Fibroblast of lung (primary cell): ENCODE results near the gene DDX42. TPM values are rescaled to one million over a fixed set of nuclear protein-coding genes. Genes with fewer than 3 reads are reported as not detected.

Source experiments
- DNase-seq, 2 donors: peaks; one replicate each; pipeline versions ENCODE4 v3.0.0 to v3.0.0-alpha.2; 2010; ENCODE audit warnings: low read depth in 2 of 2
- H2AFZ ChIP-seq: 2 replicates; pipeline ENCODE4 v1.5.1; 2012; ENCODE audit warnings: low read length, control low read depth, inconsistent platforms
- H3K27ac ChIP-seq: 2 replicates; pipeline ENCODE4 v1.5.1; 2011; ENCODE audit warnings: low read length, control low read depth; ENCODE audit not compliant: insufficient read depth
- H3K27me3 ChIP-seq: 2 replicates; pipeline ENCODE4 v1.5.1; 2011; ENCODE audit warnings: mild to moderate bottlenecking, low read length; ENCODE audit not compliant: control insufficient read depth, insufficient read depth
- H3K36me3 ChIP-seq: 2 replicates; pipeline ENCODE4 v1.5.1; 2011; ENCODE audit warnings: low read length; ENCODE audit not compliant: control insufficient read depth, insufficient read depth
- H3K4me1 ChIP-seq: 2 replicates; pipeline ENCODE4 v1.5.1; 2011; ENCODE audit warnings: low read length; ENCODE audit not compliant: control insufficient read depth, insufficient read depth; ENCODE audit errors: extremely low read depth
- H3K4me2 ChIP-seq: 2 replicates; pipeline ENCODE4 v1.5.1; 2011; ENCODE audit warnings: low read length, control low read depth; ENCODE audit not compliant: insufficient read depth; ENCODE audit errors: extremely low read depth
- H3K4me3 ChIP-seq, 4 experiments: fragments of 200-600 bp in 1 of 4; sonication (generic) in 1 of 4; replicated peaks in 1 of 4; 2 replicates each; pipeline ENCODE4 v1.5.1; 2011 to 2016; ENCODE audit warnings: low read length in 4 of 4, low read depth in 3 of 4, mild to moderate bottlenecking in 3 of 4, control low read depth in 2 of 4, inconsistent platforms in 1 of 4, mixed read lengths in 1 of 4; ENCODE audit not compliant: insufficient read depth in 1 of 4; ENCODE audit errors: control extremely low read depth in 1 of 4
- H3K79me2 ChIP-seq: 2 replicates; pipeline ENCODE4 v1.5.1; 2012; ENCODE audit warnings: mild to moderate bottlenecking, low read length, inconsistent platforms; ENCODE audit not compliant: control insufficient read depth, insufficient read depth
- H3K9ac ChIP-seq: 2 replicates; pipeline ENCODE4 v1.5.1; 2011; ENCODE audit warnings: mild to moderate bottlenecking, low read length, control low read depth; ENCODE audit not compliant: insufficient read depth
- H3K9me3 ChIP-seq: 2 replicates; pipeline ENCODE4 v1.5.1; 2012; ENCODE audit warnings: low read depth, low read length; ENCODE audit not compliant: control insufficient read depth, insufficient read depth
- H4K20me1 ChIP-seq: 2 replicates; pipeline ENCODE4 v1.5.1; 2011; ENCODE audit warnings: low read length; ENCODE audit not compliant: control insufficient read depth, insufficient read depth; ENCODE audit errors: extremely low read depth
- EZH2 ChIP-seq: IDR thresholded peaks from 2 replicates; pipeline ENCODE4 v1.5.1; 2012; ENCODE audit warnings: low read length, control low read depth, mild to moderate bottlenecking; ENCODE audit errors: missing control alignments
- polyA plus RNA-seq, 2 donors: library from polyadenylated mRNA; depleted of rRNA in 1 of 2; stranded (reverse) in 1 of 2; unstranded in 1 of 2; fragments of >200 nt; gene quantifications; 2 replicates each; pipeline ENCODE4 v1.2.1, GENCODE V29; 2011 to 2012; ENCODE audit warnings: missing spikeins in 1 of 2
- total RNA-seq: library from RNA; depleted of rRNA; stranded (reverse); fragments of >200 nt; gene quantifications from 2 replicates; pipeline ENCODE4 v1.2.1, GENCODE V29; 2014
- TF ChIP-seq, protein P1 (sequence below), 2 donors: IDR thresholded peaks in 1 of 2; conservative IDR thresholded peaks in 1 of 2; 1 replicate in 1 of 2; 2 replicates in 1 of 2; pipeline ENCODE4 v1.5.1; 2011 to 2012; ENCODE audit warnings: low read length in 2 of 2, control low read depth in 1 of 2, inconsistent platforms in 1 of 2, low read depth in 1 of 2, mild to moderate bottlenecking in 1 of 2

DDX42 gene
- total and polyA plus RNA-seq, 2 donors (not counting 1 experiment from before 2014, with no cell fraction given): 61.8 to 81.5 TPM

DNA sequence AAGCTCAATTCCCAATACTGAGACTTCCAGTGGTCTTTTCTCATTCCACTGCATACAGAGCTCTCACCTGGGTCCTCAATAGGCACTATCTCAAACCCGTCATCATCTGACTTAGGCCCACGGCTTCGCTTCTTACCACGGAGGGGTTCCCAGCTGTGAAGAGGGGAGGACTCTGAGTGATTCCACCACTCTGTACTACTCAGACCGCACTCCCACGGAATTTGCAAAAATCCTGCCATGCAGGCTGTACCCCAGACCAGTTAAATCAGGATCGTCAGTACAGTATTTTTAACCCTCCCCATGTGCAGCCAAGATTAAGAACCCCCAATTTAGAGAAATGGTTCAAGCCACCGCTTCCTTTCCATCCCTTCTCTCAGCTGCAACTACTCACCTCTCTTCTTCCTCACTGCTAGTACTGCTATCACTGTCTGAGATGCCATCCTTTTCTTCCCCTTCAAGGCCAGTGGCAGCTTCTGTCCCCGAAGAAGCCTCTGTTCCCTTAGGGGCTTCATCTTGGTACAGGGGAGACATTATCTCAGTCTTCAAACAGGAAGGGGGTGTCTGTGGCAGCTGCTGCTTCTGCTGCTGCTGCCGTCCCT, 47.1 kb downstream of the DDX42 start:
- Histone ChIP-seq H4K20me1 (no peaks in the 10 kb centered on the region), H3K27me3 (no peaks in the 10 kb centered on the region), H2AFZ (no peak overlapping the region), H3K9me3 (no peaks in the 10 kb centered on the region), H3K79me2 (peaks cover 21% of the 10 kb centered on the region), H3K4me1 (peaks cover 5% of the 10 kb centered on the region), H3K4me2 (no peak overlapping the region), H3K9ac (no peak overlapping the region), H3K27ac (no peak overlapping the region), H3K36me3 (peaks cover 52% of the 10 kb centered on the region), H3K4me3 (no peak overlapping the region)
- TF ChIP-seq, protein P1, sequence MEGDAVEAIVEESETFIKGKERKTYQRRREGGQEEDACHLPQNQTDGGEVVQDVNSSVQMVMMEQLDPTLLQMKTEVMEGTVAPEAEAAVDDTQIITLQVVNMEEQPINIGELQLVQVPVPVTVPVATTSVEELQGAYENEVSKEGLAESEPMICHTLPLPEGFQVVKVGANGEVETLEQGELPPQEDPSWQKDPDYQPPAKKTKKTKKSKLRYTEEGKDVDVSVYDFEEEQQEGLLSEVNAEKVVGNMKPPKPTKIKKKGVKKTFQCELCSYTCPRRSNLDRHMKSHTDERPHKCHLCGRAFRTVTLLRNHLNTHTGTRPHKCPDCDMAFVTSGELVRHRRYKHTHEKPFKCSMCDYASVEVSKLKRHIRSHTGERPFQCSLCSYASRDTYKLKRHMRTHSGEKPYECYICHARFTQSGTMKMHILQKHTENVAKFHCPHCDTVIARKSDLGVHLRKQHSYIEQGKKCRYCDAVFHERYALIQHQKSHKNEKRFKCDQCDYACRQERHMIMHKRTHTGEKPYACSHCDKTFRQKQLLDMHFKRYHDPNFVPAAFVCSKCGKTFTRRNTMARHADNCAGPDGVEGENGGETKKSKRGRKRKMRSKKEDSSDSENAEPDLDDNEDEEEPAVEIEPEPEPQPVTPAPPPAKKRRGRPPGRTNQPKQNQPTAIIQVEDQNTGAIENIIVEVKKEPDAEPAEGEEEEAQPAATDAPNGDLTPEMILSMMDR (conservative IDR thresholded peaks at IDR 0.05 in 1 of 2, IDR thresholded peaks at IDR 0.05 in 1 of 2; ENCODE audit: low read depth in 1 of 2, low read length in 2 of 2): no peak
- TF ChIP-seq EZH2: no peak
- DNase-seq: no peak

GRCh38 chr17:63821804-63822203, 47.8 kb downstream of the DDX42 start:
- Histone ChIP-seq H3K4me3 (no peak overlapping the region), H3K27ac (no peak overlapping the region), H4K20me1 (no peaks in the 10 kb centered on the region), H3K36me3 (peaks cover 51% of the 10 kb centered on the region), H3K9me3 (no peaks in the 10 kb centered on the region), H3K4me2 (no peak overlapping the region), H3K9ac (no peak overlapping the region), H3K79me2 (peaks cover 25% of the 10 kb centered on the region), H3K27me3 (no peaks in the 10 kb centered on the region), H3K4me1 (peaks cover 5% of the 10 kb centered on the region), H2AFZ (no peak overlapping the region)
- no peak for TF ChIP-seq EZH2
- TF ChIP-seq, protein P1 (conservative IDR thresholded peaks at IDR 0.05 in 1 of 2, IDR thresholded peaks at IDR 0.05 in 1 of 2; ENCODE audit: low read depth in 1 of 2, low read length in 2 of 2): no peak
- DNase-seq: no peak

GRCh38 chr17:63822537-63822936, 48.6 kb downstream of the DDX42 start:
- Histone ChIP-seq H3K9ac (no peak overlapping the region), H3K4me1 (peaks cover 5% of the 10 kb centered on the region), H3K4me3 (no peak overlapping the region), H3K27ac (no peak overlapping the region), H3K9me3 (no peaks in the 10 kb centered on the region), H3K27me3 (no peaks in the 10 kb centered on the region), H4K20me1 (no peaks in the 10 kb centered on the region), H3K4me2 (no peak overlapping the region), H3K36me3 (peaks cover 50% of the 10 kb centered on the region), H3K79me2 (peaks cover 25% of the 10 kb centered on the region), H2AFZ (no peak overlapping the region)
- DNase-seq: no peak
- TF ChIP-seq, protein P1 (conservative IDR thresholded peaks at IDR 0.05 in 1 of 2, IDR thresholded peaks at IDR 0.05 in 1 of 2; ENCODE audit: low read depth in 1 of 2, low read length in 2 of 2): no peak
